Measurements from ENCODE around the gene USP47.

USP47 gene

DNA sequence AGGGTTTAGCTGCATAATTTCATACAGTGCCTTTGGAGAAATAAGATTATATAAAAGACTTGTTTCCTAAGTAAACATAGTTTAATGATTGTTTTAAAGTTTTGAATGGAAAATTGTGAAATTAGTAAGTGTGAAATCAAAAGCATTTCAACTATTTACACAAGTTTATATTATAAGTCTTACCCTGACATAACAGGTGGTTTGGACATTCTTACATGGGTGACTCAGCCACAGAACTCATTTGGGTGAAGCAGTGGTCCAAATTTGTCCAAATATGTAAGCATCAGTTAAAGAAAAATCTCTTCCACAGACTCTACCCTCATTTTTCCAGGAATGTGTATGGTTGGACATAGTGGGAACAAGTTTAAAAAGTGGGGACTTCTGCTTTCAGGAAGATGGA is 68.0 kb downstream of the USP47 start:
- no peak overlapping the region for H3K27ac ChIP-seq
- H3K36me3 ChIP-seq (ENCODE audit: control insufficient read depth, insufficient read depth, low read length) = no peaks in the 10 kb centered on the region
- H3K4me1 ChIP-seq = no peaks in the 10 kb centered on the region
- H3K79me2 ChIP-seq = no peaks in the 10 kb centered on the region
- H3K9me3 ChIP-seq (ENCODE audit: control insufficient read depth, low read length) = no peaks in the 10 kb centered on the region
- H3K4me2 ChIP-seq (ENCODE audit: low read length) = no peak overlapping the region
- H3K27me3 ChIP-seq (ENCODE audit: control insufficient read depth, insufficient read depth, low read length) = no peaks in the 10 kb centered on the region
- TF ChIP-seq, protein P1, sequence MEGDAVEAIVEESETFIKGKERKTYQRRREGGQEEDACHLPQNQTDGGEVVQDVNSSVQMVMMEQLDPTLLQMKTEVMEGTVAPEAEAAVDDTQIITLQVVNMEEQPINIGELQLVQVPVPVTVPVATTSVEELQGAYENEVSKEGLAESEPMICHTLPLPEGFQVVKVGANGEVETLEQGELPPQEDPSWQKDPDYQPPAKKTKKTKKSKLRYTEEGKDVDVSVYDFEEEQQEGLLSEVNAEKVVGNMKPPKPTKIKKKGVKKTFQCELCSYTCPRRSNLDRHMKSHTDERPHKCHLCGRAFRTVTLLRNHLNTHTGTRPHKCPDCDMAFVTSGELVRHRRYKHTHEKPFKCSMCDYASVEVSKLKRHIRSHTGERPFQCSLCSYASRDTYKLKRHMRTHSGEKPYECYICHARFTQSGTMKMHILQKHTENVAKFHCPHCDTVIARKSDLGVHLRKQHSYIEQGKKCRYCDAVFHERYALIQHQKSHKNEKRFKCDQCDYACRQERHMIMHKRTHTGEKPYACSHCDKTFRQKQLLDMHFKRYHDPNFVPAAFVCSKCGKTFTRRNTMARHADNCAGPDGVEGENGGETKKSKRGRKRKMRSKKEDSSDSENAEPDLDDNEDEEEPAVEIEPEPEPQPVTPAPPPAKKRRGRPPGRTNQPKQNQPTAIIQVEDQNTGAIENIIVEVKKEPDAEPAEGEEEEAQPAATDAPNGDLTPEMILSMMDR (IDR thresholded peaks at IDR 0.05) = no peak
- no peak overlapping the region for H3K9ac ChIP-seq
- H3K4me3 ChIP-seq (ENCODE audit: low read depth, low read length) = no peak overlapping the region
- H2AFZ ChIP-seq = no peak overlapping the region

DNA sequence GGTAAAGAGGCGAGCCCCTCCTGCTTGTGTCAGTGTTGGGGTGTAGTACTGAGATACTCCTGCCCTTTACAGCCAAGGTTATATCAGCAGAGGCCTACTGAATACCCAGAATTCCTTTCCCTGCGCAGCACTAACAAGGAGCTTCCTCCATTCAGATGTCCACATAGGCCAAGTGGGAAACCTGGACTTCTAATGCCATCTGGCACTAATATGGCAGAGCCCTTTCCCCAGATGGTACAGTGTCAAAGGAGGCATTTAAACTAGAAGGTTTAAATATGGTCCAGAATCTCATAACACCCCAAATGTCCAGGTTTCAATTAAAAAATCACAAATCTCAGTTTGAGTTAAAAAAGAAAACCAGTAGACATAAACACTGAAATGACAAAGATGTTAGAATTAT is 68.8 kb downstream of the USP47 start:
- Histone ChIP-seq H3K9ac (no peak overlapping the region), H3K9me3 (ENCODE audit: control insufficient read depth, low read length) (no peaks in the 10 kb centered on the region), H3K79me2 (no peaks in the 10 kb centered on the region), H3K4me2 (ENCODE audit: low read length) (no peak overlapping the region), H2AFZ (no peak overlapping the region), H3K27me3 (ENCODE audit: control insufficient read depth, insufficient read depth, low read length) (no peaks in the 10 kb centered on the region), H3K27ac (no peak overlapping the region), H3K36me3 (ENCODE audit: control insufficient read depth, insufficient read depth, low read length) (no peaks in the 10 kb centered on the region), H3K4me1 (no peaks in the 10 kb centered on the region), H3K4me3 (ENCODE audit: low read depth, low read length) (no peak overlapping the region)
- TF ChIP-seq, protein P1 (IDR thresholded peaks at IDR 0.05) = no peak

DNA sequence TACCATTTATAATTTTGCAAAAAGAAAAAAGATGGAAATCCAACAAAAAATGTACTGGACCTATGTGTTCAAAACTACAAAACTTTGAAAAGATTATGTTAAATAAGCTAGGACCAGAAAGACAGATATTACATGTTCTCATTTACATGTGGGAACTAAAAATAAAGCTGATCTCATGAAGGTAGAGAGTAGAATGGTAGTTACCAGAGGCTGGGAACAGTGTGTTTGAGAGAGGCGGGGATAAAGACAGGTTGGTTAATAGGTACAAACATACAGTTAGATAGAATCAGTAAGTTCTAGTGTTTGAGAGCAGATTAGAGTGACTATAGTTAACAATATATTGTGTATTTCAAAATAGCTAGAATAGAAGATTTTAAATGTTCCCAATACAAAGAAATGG is 71.6 kb downstream of the USP47 start:
- no peak overlapping the region for H3K4me2 ChIP-seq (ENCODE audit: low read length)
- H3K9me3 ChIP-seq (ENCODE audit: control insufficient read depth, low read length) = no peaks in the 10 kb centered on the region
- H3K4me1 ChIP-seq = no peaks in the 10 kb centered on the region
- H2AFZ ChIP-seq = no peak overlapping the region
- H3K36me3 ChIP-seq (ENCODE audit: control insufficient read depth, insufficient read depth, low read length) = no peaks in the 10 kb centered on the region
- H3K79me2 ChIP-seq = no peaks in the 10 kb centered on the region
- TF ChIP-seq, protein P1 (IDR thresholded peaks at IDR 0.05) = no peak
- no peak overlapping the region for H3K27ac ChIP-seq
- H3K27me3 ChIP-seq (ENCODE audit: control insufficient read depth, insufficient read depth, low read length) = no peaks in the 10 kb centered on the region
- H3K9ac ChIP-seq = no peak overlapping the region
- no peak overlapping the region for H3K4me3 ChIP-seq (ENCODE audit: low read depth, low read length)

DNA sequence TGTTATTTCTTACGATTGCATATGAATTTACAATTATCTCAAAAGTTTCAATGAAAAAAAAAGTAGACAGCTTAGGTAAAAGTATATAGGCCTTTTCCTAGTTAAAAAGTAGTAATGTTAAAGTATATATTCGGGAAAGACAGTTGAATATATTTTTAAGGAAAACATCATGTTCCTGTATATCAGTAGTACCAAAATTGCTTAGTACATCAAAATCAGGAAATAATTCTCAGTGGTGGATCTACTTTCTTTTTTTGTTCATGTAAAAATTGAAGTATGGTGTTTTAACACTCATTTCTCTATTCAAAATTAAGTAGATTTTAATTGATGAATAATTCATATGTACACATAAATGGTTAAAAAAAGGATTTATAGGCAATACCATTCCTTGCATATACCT is 73.9 kb downstream of the USP47 start:
- Histone ChIP-seq H3K27me3 (ENCODE audit: control insufficient read depth, insufficient read depth, low read length) (no peaks in the 10 kb centered on the region), H3K4me3 (ENCODE audit: low read depth, low read length) (no peak overlapping the region), H3K79me2 (no peaks in the 10 kb centered on the region), H3K9ac (no peak overlapping the region), H3K4me1 (no peaks in the 10 kb centered on the region), H3K9me3 (ENCODE audit: control insufficient read depth, low read length) (no peaks in the 10 kb centered on the region), H3K27ac (no peak overlapping the region), H3K36me3 (ENCODE audit: control insufficient read depth, insufficient read depth, low read length) (no peaks in the 10 kb centered on the region), H2AFZ (no peak overlapping the region), H3K4me2 (ENCODE audit: low read length) (no peak overlapping the region)
- TF ChIP-seq, protein P1 (IDR thresholded peaks at IDR 0.05) = no peak

DNA sequence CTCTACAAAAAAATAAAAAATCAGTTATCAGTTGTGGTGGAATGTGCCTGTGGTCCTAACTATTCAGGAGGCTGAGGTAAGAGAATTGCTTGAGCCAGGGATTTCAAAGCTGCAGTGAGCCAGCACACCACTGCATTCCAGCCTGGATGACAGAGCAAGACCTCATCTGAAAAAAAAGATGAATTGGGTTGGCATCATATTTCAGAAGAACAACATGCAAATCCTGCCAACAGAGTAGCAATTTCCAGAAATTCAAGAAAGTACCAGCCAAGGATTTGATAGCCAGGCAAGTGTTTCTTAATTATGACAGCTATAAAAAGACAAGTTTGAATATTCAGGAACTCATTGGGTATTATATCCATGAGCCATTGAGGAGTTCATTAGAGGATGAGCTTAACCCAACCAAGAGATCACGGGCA is 75.2 kb downstream of the USP47 start:
- Histone ChIP-seq H3K79me2 (no peaks in the 10 kb centered on the region), H3K36me3 (ENCODE audit: control insufficient read depth, insufficient read depth, low read length) (no peaks in the 10 kb centered on the region), H3K9me3 (ENCODE audit: control insufficient read depth, low read length) (no peaks in the 10 kb centered on the region), H3K4me2 (ENCODE audit: low read length) (no peak overlapping the region), H3K4me1 (no peaks in the 10 kb centered on the region), H3K27me3 (ENCODE audit: control insufficient read depth, insufficient read depth, low read length) (no peaks in the 10 kb centered on the region), H2AFZ (no peak overlapping the region), H3K9ac (no peak overlapping the region), H3K27ac (no peak overlapping the region), H3K4me3 (ENCODE audit: low read depth, low read length) (no peak overlapping the region)
- TF ChIP-seq, protein P1 (IDR thresholded peaks at IDR 0.05) = no peak

All from parathyroid adenoma (tissue), 2 donors.